AG10803 (cell line): ENCODE results near the gene DIAPH3.
"Not testable (repeated sequence)": the region's sequence is repeated elsewhere in the genome, so short reads cannot be mapped to it uniquely, and the experiment has no call there.

Experiments used
- DNase-seq: peaks from one replicate; pipeline ENCODE4 v3.0.0; 2010; ENCODE audit warnings: low read depth
- H3K4me3 ChIP-seq: 2 replicates; pipeline ENCODE4 v1.5.1; 2011; ENCODE audit warnings: mild to moderate bottlenecking, low read length, control low read depth
- CTCF ChIP-seq: conservative IDR thresholded peaks from 2 replicates; pipeline ENCODE4 v1.5.1; 2011; ENCODE audit warnings: mild to moderate bottlenecking, low read length, control low read depth, inconsistent platforms

The DIAPH3 gene

GRCh38 chr13:60066226-60066625, 97.5 kb downstream of the DIAPH3 start:
- no peak for DNase-seq
- no peak overlapping the region for H3K4me3 ChIP-seq
- no peak for TF ChIP-seq CTCF

- no peak for DNase-seq
- no peak for TF ChIP-seq CTCF
- H3K4me3 ChIP-seq, result no peak overlapping the region
Measured at GRCh38 chr13:60062502-60062901, 101.2 kb downstream of the DIAPH3 start.

- no peak for DNase-seq
- H3K4me3 ChIP-seq, result no peak overlapping the region
- TF ChIP-seq CTCF, result no peak
Measured at GRCh38 chr13:60061737-60062136, 102.0 kb downstream of the DIAPH3 start.

- no peak for DNase-seq
- no peak for TF ChIP-seq CTCF
- no peak overlapping the region for H3K4me3 ChIP-seq
Measured at GRCh38 chr13:60051754-60052285, 111.9 kb downstream of the DIAPH3 start.

- not testable (repeated sequence) for DNase-seq, H3K4me3 ChIP-seq
Measured at GRCh38 chr13:60048353-60048752, 115.4 kb downstream of the DIAPH3 start.

GRCh38 chr13:60047918-60048317, 115.8 kb downstream of the DIAPH3 start:
- no peak for TF ChIP-seq CTCF
- H3K4me3 ChIP-seq, result no peak overlapping the region
- DNase-seq, result no peak

- no peak overlapping the region for H3K4me3 ChIP-seq
- no peak for DNase-seq
- TF ChIP-seq CTCF, result no peak
Measured at GRCh38 chr13:60044321-60044720, 119.4 kb downstream of the DIAPH3 start.

- H3K4me3 ChIP-seq, result no peak overlapping the region
- TF ChIP-seq CTCF, result no peak
- DNase-seq, result peak; percentile 84
Measured at GRCh38 chr13:60043262-60043661, 120.5 kb downstream of the DIAPH3 start.

GRCh38 chr13:60040668-60041067, 123.1 kb downstream of the DIAPH3 start:
- H3K4me3 ChIP-seq, DNase-seq: not testable (repeated sequence)
